Fibroblast of lung (primary cell): Measurements from ENCODE around the gene MYEOV. TPM values are rescaled to one million over a fixed set of nuclear protein-coding genes. Genes with fewer than 3 reads are reported as not detected.

Experiments
- DNase-seq, 2 donors: peaks; one replicate each; pipeline versions ENCODE4 v3.0.0 to v3.0.0-alpha.2; 2010; ENCODE audit warnings: low read depth in 2 of 2
- H2AFZ ChIP-seq: 2 replicates; pipeline ENCODE4 v1.5.1; 2012; ENCODE audit warnings: low read length, control low read depth, inconsistent platforms
- H3K27ac ChIP-seq: 2 replicates; pipeline ENCODE4 v1.5.1; 2011; ENCODE audit warnings: low read length, control low read depth; ENCODE audit not compliant: insufficient read depth
- H3K27me3 ChIP-seq: 2 replicates; pipeline ENCODE4 v1.5.1; 2011; ENCODE audit warnings: mild to moderate bottlenecking, low read length; ENCODE audit not compliant: control insufficient read depth, insufficient read depth
- H3K36me3 ChIP-seq: 2 replicates; pipeline ENCODE4 v1.5.1; 2011; ENCODE audit warnings: low read length; ENCODE audit not compliant: control insufficient read depth, insufficient read depth
- H3K4me1 ChIP-seq: 2 replicates; pipeline ENCODE4 v1.5.1; 2011; ENCODE audit warnings: low read length; ENCODE audit not compliant: control insufficient read depth, insufficient read depth; ENCODE audit errors: extremely low read depth
- H3K4me2 ChIP-seq: 2 replicates; pipeline ENCODE4 v1.5.1; 2011; ENCODE audit warnings: low read length, control low read depth; ENCODE audit not compliant: insufficient read depth; ENCODE audit errors: extremely low read depth
- H3K4me3 ChIP-seq, 4 experiments: fragments of 200-600 bp in 1 of 4; sonication (generic) in 1 of 4; replicated peaks in 1 of 4; 2 replicates each; pipeline ENCODE4 v1.5.1; 2011 to 2016; ENCODE audit warnings: low read length in 4 of 4, low read depth in 3 of 4, mild to moderate bottlenecking in 3 of 4, control low read depth in 2 of 4, inconsistent platforms in 1 of 4, mixed read lengths in 1 of 4; ENCODE audit not compliant: insufficient read depth in 1 of 4; ENCODE audit errors: control extremely low read depth in 1 of 4
- H3K79me2 ChIP-seq: 2 replicates; pipeline ENCODE4 v1.5.1; 2012; ENCODE audit warnings: mild to moderate bottlenecking, low read length, inconsistent platforms; ENCODE audit not compliant: control insufficient read depth, insufficient read depth
- H3K9ac ChIP-seq: 2 replicates; pipeline ENCODE4 v1.5.1; 2011; ENCODE audit warnings: mild to moderate bottlenecking, low read length, control low read depth; ENCODE audit not compliant: insufficient read depth
- H3K9me3 ChIP-seq: 2 replicates; pipeline ENCODE4 v1.5.1; 2012; ENCODE audit warnings: low read depth, low read length; ENCODE audit not compliant: control insufficient read depth, insufficient read depth
- H4K20me1 ChIP-seq: 2 replicates; pipeline ENCODE4 v1.5.1; 2011; ENCODE audit warnings: low read length; ENCODE audit not compliant: control insufficient read depth, insufficient read depth; ENCODE audit errors: extremely low read depth
- EZH2 ChIP-seq: IDR thresholded peaks from 2 replicates; pipeline ENCODE4 v1.5.1; 2012; ENCODE audit warnings: low read length, control low read depth, mild to moderate bottlenecking; ENCODE audit errors: missing control alignments
- polyA plus RNA-seq, 2 donors: library from polyadenylated mRNA; depleted of rRNA in 1 of 2; stranded (reverse) in 1 of 2; unstranded in 1 of 2; fragments of >200 nt; gene quantifications; 2 replicates each; pipeline ENCODE4 v1.2.1, GENCODE V29; 2011 to 2012; ENCODE audit warnings: missing spikeins in 1 of 2
- total RNA-seq: library from RNA; depleted of rRNA; stranded (reverse); fragments of >200 nt; gene quantifications from 2 replicates; pipeline ENCODE4 v1.2.1, GENCODE V29; 2014
- TF ChIP-seq, protein P1 (sequence below), 2 donors: IDR thresholded peaks in 1 of 2; conservative IDR thresholded peaks in 1 of 2; 1 replicate in 1 of 2; 2 replicates in 1 of 2; pipeline ENCODE4 v1.5.1; 2011 to 2012; ENCODE audit warnings: low read length in 2 of 2, control low read depth in 1 of 2, inconsistent platforms in 1 of 2, low read depth in 1 of 2, mild to moderate bottlenecking in 1 of 2

MYEOV gene
- total and polyA plus RNA-seq, 2 donors (not counting 1 experiment from before 2014, with no cell fraction given): 1.2 to 7.3 TPM

DNA sequence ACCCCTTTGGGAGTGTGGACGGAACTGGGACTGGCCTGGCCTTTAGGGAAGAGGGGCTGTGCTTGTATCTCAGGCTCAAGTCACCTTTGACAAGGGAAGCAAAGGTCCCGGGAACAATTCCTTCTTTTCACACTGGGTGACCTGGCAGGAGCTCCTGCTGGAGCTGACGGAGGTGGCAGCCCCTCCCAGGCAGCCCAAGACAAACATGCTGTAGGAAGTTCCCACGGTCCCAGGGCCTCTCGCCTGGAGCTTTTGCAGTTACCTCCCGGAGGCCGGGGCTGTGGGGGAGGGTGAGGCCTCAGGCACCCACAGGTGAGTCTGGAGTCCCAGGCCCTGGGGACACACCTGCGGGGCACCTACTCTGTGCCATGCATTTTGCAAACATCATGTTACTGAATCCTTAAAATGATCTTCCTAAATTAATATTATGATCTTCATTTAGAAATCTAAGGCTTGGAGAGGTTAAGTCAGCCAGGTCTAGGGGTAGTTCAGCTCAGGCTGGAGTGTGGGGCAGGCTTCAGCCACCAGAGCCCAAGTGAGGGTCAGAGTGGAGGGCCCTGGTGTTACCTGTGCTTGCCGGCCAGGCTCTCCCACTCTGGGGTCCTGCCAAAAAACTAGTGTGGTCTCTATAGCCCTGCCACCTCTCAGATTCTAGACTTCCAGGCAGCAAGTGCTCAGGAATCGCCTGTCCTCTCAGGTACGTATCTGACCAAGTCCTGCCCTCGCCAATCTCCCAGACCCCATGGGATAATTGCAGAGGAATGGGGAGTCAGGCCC lies 15.7 kb upstream of the MYEOV start:
- no peaks in the 10 kb centered on the region for H3K79me2 ChIP-seq
- TF ChIP-seq, protein P1, sequence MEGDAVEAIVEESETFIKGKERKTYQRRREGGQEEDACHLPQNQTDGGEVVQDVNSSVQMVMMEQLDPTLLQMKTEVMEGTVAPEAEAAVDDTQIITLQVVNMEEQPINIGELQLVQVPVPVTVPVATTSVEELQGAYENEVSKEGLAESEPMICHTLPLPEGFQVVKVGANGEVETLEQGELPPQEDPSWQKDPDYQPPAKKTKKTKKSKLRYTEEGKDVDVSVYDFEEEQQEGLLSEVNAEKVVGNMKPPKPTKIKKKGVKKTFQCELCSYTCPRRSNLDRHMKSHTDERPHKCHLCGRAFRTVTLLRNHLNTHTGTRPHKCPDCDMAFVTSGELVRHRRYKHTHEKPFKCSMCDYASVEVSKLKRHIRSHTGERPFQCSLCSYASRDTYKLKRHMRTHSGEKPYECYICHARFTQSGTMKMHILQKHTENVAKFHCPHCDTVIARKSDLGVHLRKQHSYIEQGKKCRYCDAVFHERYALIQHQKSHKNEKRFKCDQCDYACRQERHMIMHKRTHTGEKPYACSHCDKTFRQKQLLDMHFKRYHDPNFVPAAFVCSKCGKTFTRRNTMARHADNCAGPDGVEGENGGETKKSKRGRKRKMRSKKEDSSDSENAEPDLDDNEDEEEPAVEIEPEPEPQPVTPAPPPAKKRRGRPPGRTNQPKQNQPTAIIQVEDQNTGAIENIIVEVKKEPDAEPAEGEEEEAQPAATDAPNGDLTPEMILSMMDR (conservative IDR thresholded peaks at IDR 0.05 in 1 of 2, IDR thresholded peaks at IDR 0.05 in 1 of 2; ENCODE audit: low read depth in 1 of 2, low read length in 2 of 2): no peak
- TF ChIP-seq EZH2: no peak
- H3K36me3 ChIP-seq: no peaks in the 10 kb centered on the region
- no peak overlapping the region for H3K4me2 ChIP-seq
- H4K20me1 ChIP-seq: no peaks in the 10 kb centered on the region
- peaks cover 8% of the 10 kb centered on the region for H3K27me3 ChIP-seq
- H2AFZ ChIP-seq: no peak overlapping the region
- DNase-seq: no peak
- peaks cover 10% of the 10 kb centered on the region for H3K4me1 ChIP-seq
- H3K27ac ChIP-seq: no peak overlapping the region
- no peak overlapping the region for H3K9ac ChIP-seq
- no peak overlapping the region for H3K4me3 ChIP-seq
- no peaks in the 10 kb centered on the region for H3K9me3 ChIP-seq

DNA sequence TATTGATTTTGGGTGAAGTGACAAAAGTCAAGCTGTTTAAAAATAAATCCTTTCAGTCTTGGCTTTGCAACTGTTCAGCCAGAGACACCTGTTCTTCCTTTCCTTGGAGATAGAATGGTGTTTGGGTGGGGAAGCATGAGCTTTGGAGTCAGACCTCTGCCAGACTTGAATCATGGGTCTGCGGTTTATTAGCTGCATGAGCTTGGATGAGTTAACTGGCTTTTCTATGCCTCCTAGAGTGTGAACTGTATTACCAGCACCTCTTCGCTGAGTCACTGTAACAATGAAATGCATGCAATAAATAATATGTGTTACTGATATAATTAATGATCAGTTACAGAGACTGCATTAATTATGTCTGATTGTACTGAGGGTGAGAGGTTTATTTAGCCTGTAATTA lies 13.5 kb upstream of the MYEOV start:
- Histone ChIP-seq H3K36me3 (no peaks in the 10 kb centered on the region), H3K9ac (no peak overlapping the region), H3K9me3 (no peaks in the 10 kb centered on the region), H3K79me2 (no peaks in the 10 kb centered on the region), H3K4me3 (no peak overlapping the region), H3K27me3 (peaks cover 5% of the 10 kb centered on the region), H3K4me1 (peaks cover 10% of the 10 kb centered on the region), H3K27ac (no peak overlapping the region), H3K4me2 (peak overlapping the region; percentile 13), H2AFZ (no peak overlapping the region), H4K20me1 (no peaks in the 10 kb centered on the region)
- DNase-seq: peak; percentile 40 to 96
- TF ChIP-seq EZH2: no peak
- TF ChIP-seq, protein P1 (conservative IDR thresholded peaks at IDR 0.05 in 1 of 2, IDR thresholded peaks at IDR 0.05 in 1 of 2; ENCODE audit: low read depth in 1 of 2, low read length in 2 of 2): no peak

DNA sequence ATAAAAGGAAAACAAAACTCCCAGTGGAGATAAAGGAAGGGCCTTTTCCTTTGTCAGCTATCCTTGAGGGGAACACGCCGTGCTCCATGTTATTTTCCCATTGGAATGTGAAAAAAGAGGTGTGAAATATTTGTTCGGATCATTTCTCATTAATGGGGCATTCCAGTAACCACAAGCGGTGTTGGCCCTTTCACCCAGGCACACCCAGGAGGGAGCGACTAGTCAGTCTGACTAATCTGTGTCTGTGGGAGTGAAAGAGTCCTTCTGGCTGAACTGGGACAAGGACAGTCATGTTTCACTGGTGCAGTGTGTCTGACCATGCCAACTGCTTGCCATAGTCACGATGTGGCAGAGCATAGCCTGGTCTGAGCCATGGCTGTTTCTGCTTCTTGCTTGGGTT lies 13.0 kb upstream of the MYEOV start:
- Histone ChIP-seq H3K4me3 (no peak overlapping the region), H3K4me1 (peaks cover 10% of the 10 kb centered on the region)
- DNase-seq: peak; percentile 69 to 94

More for the DNA sequence above, 13.0 kb upstream of the MYEOV start:
- H3K27ac ChIP-seq: no peak overlapping the region
- TF ChIP-seq, protein P1 (conservative IDR thresholded peaks at IDR 0.05 in 1 of 2, IDR thresholded peaks at IDR 0.05 in 1 of 2; ENCODE audit: low read depth in 1 of 2, low read length in 2 of 2): no peak
- no peak for TF ChIP-seq EZH2
- H2AFZ ChIP-seq: no peak overlapping the region
- no peak overlapping the region for H3K4me2 ChIP-seq
- H3K27me3 ChIP-seq: peaks cover 1% of the 10 kb centered on the region
- no peaks in the 10 kb centered on the region for H3K36me3 ChIP-seq
- no peaks in the 10 kb centered on the region for H4K20me1 ChIP-seq
- H3K79me2 ChIP-seq: no peaks in the 10 kb centered on the region
- no peak overlapping the region for H3K9ac ChIP-seq
- no peaks in the 10 kb centered on the region for H3K9me3 ChIP-seq
